Measurements from ENCODE around the gene CLCN6.
"Not testable (repeated sequence)": the region's sequence is repeated elsewhere in the genome, so short reads cannot be mapped to it uniquely, and the experiment has no call there.

The CLCN6 gene

GRCh38 chr1:11795238-11795890 is 10.6 kb upstream of the CLCN6 start:
- no peak for DNase-seq

- no peak for DNase-seq
Measured at GRCh38 chr1:11796036-11796828, 9.8 kb upstream of the CLCN6 start.

GRCh38 chr1:11797525-11798216 is 8.3 kb upstream of the CLCN6 start:
- DNase-seq = no peak

GRCh38 chr1:11799099-11799498 is 6.9 kb upstream of the CLCN6 start:
- DNase-seq = no peak

GRCh38 chr1:11799896-11800295 is 6.1 kb upstream of the CLCN6 start:
- DNase-seq = no peak

- no peak for DNase-seq
Measured at GRCh38 chr1:11800391-11800755, 5.6 kb upstream of the CLCN6 start.

- DNase-seq = no peak
Measured at GRCh38 chr1:11800756-11801433, 5.1 kb upstream of the CLCN6 start.

- DNase-seq = no peak
Measured at GRCh38 chr1:11802616-11802972, 3.4 kb upstream of the CLCN6 start.

- peak; percentile 39 for DNase-seq
Measured at GRCh38 chr1:11802973-11803885, 2.8 kb upstream of the CLCN6 start.

- DNase-seq = not testable (repeated sequence)
Measured at GRCh38 chr1:11803924-11804665, 1.9 kb upstream of the CLCN6 start.

- DNase-seq = peak; percentile 64
Measured at GRCh38 chr1:11804666-11805421, 1.1 kb upstream of the CLCN6 start.

- no peak for DNase-seq
Measured at GRCh38 chr1:11806307-11806936, 431 bp downstream of the CLCN6 start.

- no peak for DNase-seq
Measured at GRCh38 chr1:11807133-11807532, 1.1 kb downstream of the CLCN6 start.

- no peak for DNase-seq
Measured at GRCh38 chr1:11813021-11813420, 7.0 kb downstream of the CLCN6 start.

- no peak for DNase-seq
Measured at GRCh38 chr1:11817192-11817591, 11.2 kb downstream of the CLCN6 start.

- no peak for DNase-seq
Measured at GRCh38 chr1:11822091-11822490, 16.1 kb downstream of the CLCN6 start.

GRCh38 chr1:11823366-11824137 is 17.6 kb downstream of the CLCN6 start:
- no peak for DNase-seq

GRCh38 chr1:11825131-11825530 is 19.1 kb downstream of the CLCN6 start:
- no peak for DNase-seq

GRCh38 chr1:11826946-11827345 is 21.0 kb downstream of the CLCN6 start:
- DNase-seq = no peak

- no peak for DNase-seq
Measured at GRCh38 chr1:11828511-11828910, 22.5 kb downstream of the CLCN6 start.
